ENCODE measurements around the gene TTC22. TPM values are rescaled to one million over a fixed set of nuclear protein-coding genes. Genes with fewer than 3 reads are reported as not detected.

TTC22 gene
- total RNA-seq, 1 experiment from 2014 or later = 0.59 TPM

- Histone ChIP-seq H3K14ac (ENCODE audit: insufficient read depth, low read length) (no peak overlapping the region), H3K4me2 (ENCODE audit: insufficient read depth, insufficient read length, low read length) (no peak overlapping the region), H2AK5ac (ENCODE audit: insufficient read length, low read length) (no peak overlapping the region), H3K23ac (ENCODE audit: insufficient read length, low read depth, low read length) (no peak overlapping the region), H4K8ac (replicated peaks; ENCODE audit: insufficient read length, low read depth, low read length) (no peak overlapping the region), H3K18ac (ENCODE audit: insufficient read length, low read depth, low read length) (no peak overlapping the region), H3K23me2 (ENCODE audit: insufficient read length, low read depth, low read length, poor library complexity, severe bottlenecking) (no peaks in the 10 kb centered on the region), H3K9me3 (ENCODE audit: control insufficient read depth, low read depth, low read length) (no peaks in the 10 kb centered on the region), H3K79me1 (ENCODE audit: insufficient read depth, low read depth, low read length, poor library complexity, severe bottlenecking) (no peaks in the 10 kb centered on the region), H2BK15ac (ENCODE audit: low read depth, low read length) (no peak overlapping the region), H2BK20ac (ENCODE audit: low read depth, low read length, poor library complexity, severe bottlenecking) (no peak overlapping the region), H4K20me1 (ENCODE audit: control insufficient read depth, insufficient read depth, insufficient read length) (no peaks in the 10 kb centered on the region), H2BK120ac (ENCODE audit: low read depth, low read length, poor library complexity, severe bottlenecking) (no peak overlapping the region), H3K56ac (ENCODE audit: insufficient read length, low read depth, low read length) (no peak overlapping the region), H4K5ac (ENCODE audit: insufficient read length, low read depth, low read length) (no peak overlapping the region), H3K79me2 (ENCODE audit: insufficient read depth, low read length) (no peaks in the 10 kb centered on the region), H3K27me3 (ENCODE audit: insufficient read depth, low read length) (no peaks in the 10 kb centered on the region), H2AFZ (ENCODE audit: low read length) (no peak overlapping the region), H2BK5ac (ENCODE audit: insufficient read length, low read length) (no peak overlapping the region), H3K9ac (ENCODE audit: extremely low read depth, insufficient read length, low read length) (no peak overlapping the region), H3T11ph (ENCODE audit: low read length) (no peak overlapping the region), H3K27ac (ENCODE audit: insufficient read length, low read depth, low read length) (no peak overlapping the region), H2BK12ac (ENCODE audit: insufficient read length, low read depth, low read length) (no peak overlapping the region), H3K4me1 (ENCODE audit: insufficient read depth, low read length) (no peaks in the 10 kb centered on the region), H3K4ac (ENCODE audit: low read depth, low read length) (no peak overlapping the region), H4K91ac (ENCODE audit: insufficient read length, low read depth, low read length) (no peak overlapping the region)
- Mint-ChIP-seq H3K27me3 (ENCODE audit: low read depth) (peaks cover 19% of the 10 kb centered on the region), H3K36me3 (ENCODE audit: insufficient read depth in 1 of 3, low read depth in 3 of 3) (peaks cover 0 to 2% (median 1%) of the 10 kb centered on the region in 3 experiments; a peak in 2 of 7 replicates), H3K4me3 (no peak overlapping the region), H3K4me1 (peaks cover 0 to 8% of the 10 kb centered on the region in 2 experiments; a peak in 2 of 4 replicates), H3K27ac (no peak overlapping the region), H3K9me3 (peaks cover 6% of the 10 kb centered on the region in 2 experiments; a peak in 4 of 5 replicates)
- no peak for DNase-seq
- no CpG with 5 or more reads among the region's 9 CpGs for WGBS (ENCODE audit: extremely low coverage, insufficient read length, low lambda C conversion rate)
- TF ChIP-seq CTCF (conservative IDR thresholded peaks at IDR 0.05) = no peak
Measured at GRCh38 chr1:54833121-54833520, 32.0 kb upstream of the TTC22 start.
